ENCODE measurements around the gene UNG.

Gene UNG

GRCh38 chr12:109156586-109156985 is 59.2 kb downstream of the UNG start:
- DNase-seq (ENCODE audit: extremely low spot score) = no peak
- ChIA-PET POLR2A (no interaction called here), CTCF (interaction anchor here (0.8 kb wide), 1 partner anchor 206 kb away, joined by 3 read pairs; no protein-coding TSS in a partner anchor)
- TF ChIP-seq CTCF (IDR thresholded peaks at IDR 0.05; ENCODE audit: control extremely low read depth, extremely low read depth, low read depth, missing control alignments) = no peak

DNA sequence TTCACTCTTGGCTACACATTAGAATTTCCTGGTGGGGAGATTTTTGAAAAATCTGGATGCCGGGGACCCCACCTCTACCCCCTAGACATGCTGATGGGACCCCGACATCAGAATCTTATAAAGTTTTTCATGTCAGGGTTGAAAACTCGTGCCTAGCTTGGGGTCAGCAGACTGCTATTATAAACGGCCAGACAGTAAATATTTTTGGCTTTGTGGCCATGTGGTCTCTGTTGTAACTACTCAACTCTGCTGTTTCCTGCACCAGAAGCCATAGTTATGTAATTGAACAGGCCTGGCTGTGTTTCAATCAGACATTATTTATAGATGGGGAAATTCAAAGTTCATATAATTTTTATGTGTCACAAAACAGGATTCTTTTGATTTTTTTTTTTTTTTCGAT is 60.6 kb downstream of the UNG start:
- CTCF ChIA-PET = interaction anchor here (1.2 kb wide), 1 partner anchor 236 kb away, joined by 3 read pairs; no protein-coding TSS in a partner anchor
- no peak for DNase-seq (ENCODE audit: extremely low spot score)
- POLR2A ChIA-PET = no interaction called here
- TF ChIP-seq CTCF (IDR thresholded peaks at IDR 0.05; ENCODE audit: control extremely low read depth, extremely low read depth, low read depth, missing control alignments) = no peak

- no peak for TF ChIP-seq CTCF (IDR thresholded peaks at IDR 0.05; ENCODE audit: control extremely low read depth, extremely low read depth, low read depth, missing control alignments)
- ChIA-PET CTCF (no interaction called here), POLR2A (no interaction called here)
- no peak for DNase-seq (ENCODE audit: extremely low spot score)
Measured at GRCh38 chr12:109160433-109160832, 63.0 kb downstream of the UNG start.
